ENCODE measurements around the gene PADI4. TPM values are rescaled to one million over a fixed set of nuclear protein-coding genes. Genes with fewer than 3 reads are reported as not detected.

Gene PADI4
- total and polyA plus RNA-seq, 2 of the 8 experiments (the other 6 are each of a cell fraction or from before 2014, with no cell fraction given) = 0.29 TPM; not detected in 1

DNA sequence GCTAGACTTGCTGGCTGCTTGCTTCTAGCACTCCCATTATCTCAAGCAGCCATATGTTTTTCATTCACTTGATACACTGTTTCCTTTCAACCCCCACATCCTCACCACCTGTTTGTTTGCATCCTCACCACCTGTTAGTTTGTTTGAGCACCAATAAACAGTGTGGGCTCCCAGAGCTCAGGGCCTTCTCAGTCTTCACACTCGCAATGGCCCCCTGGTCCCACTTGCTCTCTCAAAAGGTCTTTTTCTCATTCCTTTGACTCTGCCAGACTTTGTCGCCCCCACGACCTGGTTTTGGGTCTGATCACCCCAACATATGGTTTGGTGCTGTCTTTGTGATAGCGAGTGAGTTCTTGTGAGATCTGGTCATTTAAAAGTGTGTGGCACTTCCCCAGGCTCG is 6.2 kb upstream of the PADI4 start:
- Histone ChIP-seq H3K4me3 (ENCODE audit: extremely low read depth in 1 of 4, insufficient read depth in 2 of 4, low read depth in 3 of 4, low read length in 4 of 4) (no peak overlapping the region), H3K79me1 (ENCODE audit: low read depth, low read length) (no peaks in the 10 kb centered on the region), H3K27me3 (replicated peaks in 1 of 4; ENCODE audit: control insufficient read depth in 3 of 4, extremely low read depth in 1 of 4, insufficient read depth in 3 of 4, low read length in 3 of 4) (no peaks in the 10 kb centered on the region), H3K9me3 (ENCODE audit: insufficient read depth in 2 of 2, low read depth in 1 of 2, low read length in 1 of 2) (peaks cover 15 to 17% of the 10 kb centered on the region in 2 experiments), H2BK5ac (ENCODE audit: low read depth, low read length) (no peak overlapping the region), H3K4me2 (ENCODE audit: insufficient read depth in 1 of 2, low read depth in 2 of 2, low read length in 2 of 2) (no peak overlapping the region), H3K23me2 (ENCODE audit: low read depth, low read length) (no peaks in the 10 kb centered on the region), H3K79me2 (ENCODE audit: control insufficient read depth in 1 of 2, insufficient read depth in 2 of 2, low read length in 2 of 2) (no peaks in the 10 kb centered on the region), H3K36me3 (ENCODE audit: control insufficient read depth in 2 of 4, insufficient read depth in 4 of 4, low read length in 3 of 4) (no peaks in the 10 kb centered on the region), H2BK120ac (replicated peaks; ENCODE audit: low read depth, low read length) (no peak overlapping the region), H4K20me1 (replicated peaks in 1 of 2; ENCODE audit: control insufficient read depth in 1 of 2, insufficient read depth in 2 of 2, low read length in 2 of 2) (no peaks in the 10 kb centered on the region), H3K23ac (ENCODE audit: insufficient read length) (no peak overlapping the region), H4K91ac (replicated peaks; ENCODE audit: insufficient read length, low read length) (no peak overlapping the region), H3K14ac (ENCODE audit: insufficient read length) (no peak overlapping the region), H3K4ac (replicated peaks; ENCODE audit: insufficient read length, low read depth, low read length) (no peak overlapping the region), H2BK12ac (ENCODE audit: low read depth, low read length) (no peak overlapping the region), H3K4me1 (replicated peaks in 1 of 4; ENCODE audit: control insufficient read depth in 3 of 4, insufficient read depth in 4 of 4, low read length in 3 of 4) (peaks cover 0 to 8% (median 3%) of the 10 kb centered on the region in 4 experiments; a peak in 4 of 7 replicates), H3K9ac (replicated peaks in 1 of 4; ENCODE audit: extremely low read depth in 1 of 4, low read depth in 3 of 4, low read length in 3 of 4) (no peak overlapping the region), H3K56ac (replicated peaks; ENCODE audit: insufficient read length, low read depth, low read length) (no peak overlapping the region), H2AFZ (ENCODE audit: low read length) (no peak overlapping the region), H3K27ac (ENCODE audit: low read depth, low read length) (no peak overlapping the region), H2AK5ac (ENCODE audit: low read depth, low read length) (no peak overlapping the region), H2BK20ac (ENCODE audit: low read length) (no peak overlapping the region), H2BK15ac (ENCODE audit: low read length) (no peak overlapping the region), H4K8ac (ENCODE audit: extremely low read depth, insufficient read depth, low read length) (no peak overlapping the region), H3K18ac (ENCODE audit: extremely low read depth, low read length) (no peak overlapping the region), H4K5ac (ENCODE audit: insufficient read length, low read depth, low read length) (no peak overlapping the region)
- POLR2A ChIA-PET (ENCODE audit: partially characterized antibody) = no interaction called here
- WGBS, 2 experiments (ENCODE audit: extremely low coverage in 1 of 2, insufficient coverage in 1 of 2, insufficient read length in 1 of 2, insufficient replicate concordance in 2 of 2, low coverage in 1 of 2, low lambda C conversion rate in 2 of 2, missing lambda C conversion rate in 1 of 2) = 89% methylated on average over 5 of the region's 5 CpGs; no CpG with 5 or more reads in 1 of the 2 experiments
- FAIRE-seq (no peak), DNase-seq (ENCODE audit: low read depth in 1 of 2, low spot score in 2 of 2) (no peak)
- TF ChIP-seq ZNF274 (IDR thresholded peaks at IDR 0.05; ENCODE audit: borderline replicate concordance, extremely low read depth, low read length) (no peak), RBBP5 (IDR thresholded peaks at IDR 0.05; ENCODE audit: borderline replicate concordance, low read depth, low read length) (no peak), TAF1 (IDR thresholded peaks at IDR 0.05; ENCODE audit: low read depth, low read length) (no peak), SIN3A (conservative IDR thresholded peaks at IDR 0.05 in 1 of 2, IDR thresholded peaks at IDR 0.05 in 1 of 2; ENCODE audit: low read depth in 1 of 2, low read length in 2 of 2) (no peak), SRF (IDR thresholded peaks at IDR 0.05; ENCODE audit: low read depth, low read length) (no peak), BCL11A (IDR thresholded peaks at IDR 0.05; ENCODE audit: low read depth in 2 of 2, low read length in 2 of 2) (no peak), POU5F1 (IDR thresholded peaks at IDR 0.05; ENCODE audit: low read depth, low read length) (no peak), KDM1A (IDR thresholded peaks at IDR 0.05; ENCODE audit: borderline replicate concordance, low read length) (no peak)
- CTCF ChIA-PET (ENCODE audit: partially characterized antibody) = no interaction called here

All from H1 (cell line).